Subcutaneous adipose tissue (tissue), 4 donors: ENCODE results near the gene TFAP2B. TPM values are rescaled to one million over a fixed set of nuclear protein-coding genes. Genes with fewer than 3 reads are reported as not detected.

Experiments
- total RNA-seq, 4 donors: library from RNA; depleted of rRNA; stranded (reverse); fragments of >200 nt; gene quantifications; one replicate each; pipeline ENCODE4 v1.1.0, GENCODE V29; 2016
- TF ChIP-seq, protein P1 (sequence below): fragments of 450-650 bp; IDR thresholded peaks from one replicate; pipeline ENCODE4 v1.5.1; 2016; ENCODE audit warnings: low read depth, mild to moderate bottlenecking, control low read depth, antibody characterized with exemption, moderate library complexity

Gene TFAP2B
- total RNA-seq, 4 donors from 2014 or later = not detected

DNA sequence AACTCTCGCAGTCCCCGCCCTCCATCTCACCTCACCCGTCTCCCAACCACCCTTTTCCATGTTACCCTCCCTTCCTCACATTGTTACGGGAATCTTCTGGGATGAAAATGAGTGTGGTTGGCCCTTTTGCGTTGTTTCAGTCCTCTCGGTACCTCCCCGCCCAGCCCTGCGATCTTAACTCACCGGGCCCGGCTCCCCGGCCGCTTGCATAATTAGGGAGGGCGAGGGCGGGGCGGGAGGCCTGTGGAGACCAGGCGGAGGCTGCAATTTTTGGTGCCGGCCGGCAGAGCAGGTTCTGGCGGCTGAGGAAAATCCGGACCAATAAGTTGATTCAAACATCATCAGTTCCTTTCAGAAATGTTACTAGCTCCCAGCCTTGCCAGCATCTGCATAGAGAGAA, 25.2 kb downstream of the TFAP2B start:
- TF ChIP-seq, protein P1, sequence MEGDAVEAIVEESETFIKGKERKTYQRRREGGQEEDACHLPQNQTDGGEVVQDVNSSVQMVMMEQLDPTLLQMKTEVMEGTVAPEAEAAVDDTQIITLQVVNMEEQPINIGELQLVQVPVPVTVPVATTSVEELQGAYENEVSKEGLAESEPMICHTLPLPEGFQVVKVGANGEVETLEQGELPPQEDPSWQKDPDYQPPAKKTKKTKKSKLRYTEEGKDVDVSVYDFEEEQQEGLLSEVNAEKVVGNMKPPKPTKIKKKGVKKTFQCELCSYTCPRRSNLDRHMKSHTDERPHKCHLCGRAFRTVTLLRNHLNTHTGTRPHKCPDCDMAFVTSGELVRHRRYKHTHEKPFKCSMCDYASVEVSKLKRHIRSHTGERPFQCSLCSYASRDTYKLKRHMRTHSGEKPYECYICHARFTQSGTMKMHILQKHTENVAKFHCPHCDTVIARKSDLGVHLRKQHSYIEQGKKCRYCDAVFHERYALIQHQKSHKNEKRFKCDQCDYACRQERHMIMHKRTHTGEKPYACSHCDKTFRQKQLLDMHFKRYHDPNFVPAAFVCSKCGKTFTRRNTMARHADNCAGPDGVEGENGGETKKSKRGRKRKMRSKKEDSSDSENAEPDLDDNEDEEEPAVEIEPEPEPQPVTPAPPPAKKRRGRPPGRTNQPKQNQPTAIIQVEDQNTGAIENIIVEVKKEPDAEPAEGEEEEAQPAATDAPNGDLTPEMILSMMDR = no peak

DNA sequence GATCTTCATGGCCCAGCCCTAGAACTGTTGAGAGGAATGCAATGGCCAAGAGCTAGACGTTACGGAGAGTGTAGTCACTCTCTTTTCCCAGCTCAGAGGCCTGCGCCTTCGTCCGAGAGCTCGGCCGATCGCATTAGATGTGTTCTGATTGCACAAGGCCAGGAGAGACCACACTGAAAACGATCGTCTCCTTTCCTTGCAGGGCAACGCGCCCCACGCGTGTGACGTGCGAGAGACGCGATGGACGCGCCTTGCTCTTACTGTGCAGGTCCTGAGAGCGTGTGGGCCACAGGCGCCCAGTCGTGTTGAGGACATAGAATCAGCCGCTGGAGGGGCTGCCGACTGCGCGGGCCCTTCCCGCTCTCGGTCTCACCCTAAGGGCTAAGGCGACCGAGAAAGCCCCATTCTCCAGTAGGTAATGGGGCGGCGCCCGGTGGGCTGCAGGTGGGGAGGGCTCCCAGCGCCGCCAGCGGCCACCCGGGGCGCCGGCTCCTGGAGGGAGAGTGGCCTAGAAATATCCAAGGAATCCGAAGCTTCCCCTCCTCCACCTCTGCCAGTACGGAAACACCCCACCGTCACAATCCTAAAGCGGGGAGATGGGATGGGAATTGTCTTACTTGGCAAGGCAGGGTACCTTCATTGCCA, 26.9 kb downstream of the TFAP2B start:
- TF ChIP-seq, protein P1 = no peak

DNA sequence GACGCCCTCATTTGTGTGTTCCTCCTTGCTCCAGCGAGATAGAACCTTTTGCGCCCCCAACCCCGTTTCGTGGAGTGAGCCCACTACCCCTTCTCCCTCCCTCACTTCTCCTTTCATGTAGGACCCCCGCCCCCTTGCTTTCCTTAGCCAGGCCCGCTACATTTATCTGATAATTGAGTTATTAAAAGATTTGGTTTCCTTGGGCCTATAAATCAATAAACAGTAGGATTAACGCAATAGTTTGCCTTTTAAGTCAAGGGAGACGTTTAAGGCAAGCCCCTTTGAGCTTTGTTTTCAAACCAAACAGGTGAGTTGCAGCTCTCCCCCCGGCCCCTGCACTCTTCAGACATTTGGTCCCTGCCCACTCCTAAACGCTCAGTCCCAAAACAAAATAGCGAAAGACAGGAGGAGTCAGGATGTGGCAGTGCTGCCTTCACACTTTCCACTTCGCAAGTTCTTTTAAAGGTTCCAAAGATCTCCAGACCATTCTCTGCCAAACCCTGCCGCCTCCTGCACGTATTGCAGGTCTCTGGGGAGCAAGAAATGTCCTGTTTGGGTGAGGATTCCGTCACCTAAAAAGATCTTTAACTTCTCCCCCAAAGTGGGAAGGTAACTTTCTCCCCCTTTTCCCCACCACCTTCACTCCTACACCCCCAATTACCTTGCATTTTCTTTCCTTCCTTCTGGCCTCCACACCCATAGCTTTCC, 27.6 kb downstream of the TFAP2B start:
- TF ChIP-seq, protein P1 = no peak

DNA sequence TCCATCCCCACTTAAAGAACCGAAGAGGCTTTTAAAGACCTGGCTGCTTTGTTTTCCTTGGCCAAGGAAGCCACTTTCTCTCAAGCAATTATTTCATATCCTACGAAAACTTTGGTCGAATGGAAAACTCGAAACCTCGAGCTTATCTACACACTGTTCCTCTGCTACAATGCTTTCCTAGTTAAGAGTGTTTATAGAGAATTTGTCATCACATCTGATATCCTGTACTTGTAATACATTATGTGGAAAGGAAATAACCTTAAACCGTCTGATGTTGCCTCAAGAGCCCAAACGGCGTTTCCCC, 28.1 kb downstream of the TFAP2B start:
- TF ChIP-seq, protein P1 = no peak

DNA sequence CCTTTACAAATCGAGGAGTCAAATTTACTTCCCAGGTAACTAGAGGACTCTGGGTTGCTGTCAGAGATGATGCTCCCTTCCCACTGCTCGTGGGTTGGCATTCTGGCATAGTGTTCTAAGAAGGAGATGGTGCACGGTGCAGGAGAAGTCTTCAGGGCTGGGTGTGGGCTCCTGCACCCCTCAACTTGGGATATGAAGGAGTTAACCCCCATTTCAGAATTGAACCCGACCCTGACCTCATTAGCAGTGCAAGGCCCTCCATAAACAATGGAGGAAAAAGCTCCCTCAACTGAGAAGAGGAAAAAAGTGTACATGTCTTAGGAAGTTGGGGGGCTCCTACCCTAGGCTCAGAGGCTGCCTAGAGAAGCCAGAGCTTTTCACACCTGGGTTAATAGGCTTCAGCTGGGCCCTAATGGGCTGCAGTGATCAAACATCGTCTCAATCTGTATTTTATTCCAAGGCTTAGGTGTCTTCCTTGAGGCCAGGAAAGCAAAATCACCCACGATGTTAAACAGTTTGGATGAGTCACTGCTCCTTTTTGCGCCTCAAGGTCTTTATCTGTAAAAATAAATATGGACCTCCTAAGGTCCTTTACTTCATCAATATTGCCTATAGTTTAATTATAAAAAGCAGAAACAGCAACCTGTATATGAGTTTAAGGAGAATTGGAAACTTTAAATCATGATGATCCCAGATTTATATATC, 29.4 kb downstream of the TFAP2B start:
- TF ChIP-seq, protein P1 = no peak

DNA sequence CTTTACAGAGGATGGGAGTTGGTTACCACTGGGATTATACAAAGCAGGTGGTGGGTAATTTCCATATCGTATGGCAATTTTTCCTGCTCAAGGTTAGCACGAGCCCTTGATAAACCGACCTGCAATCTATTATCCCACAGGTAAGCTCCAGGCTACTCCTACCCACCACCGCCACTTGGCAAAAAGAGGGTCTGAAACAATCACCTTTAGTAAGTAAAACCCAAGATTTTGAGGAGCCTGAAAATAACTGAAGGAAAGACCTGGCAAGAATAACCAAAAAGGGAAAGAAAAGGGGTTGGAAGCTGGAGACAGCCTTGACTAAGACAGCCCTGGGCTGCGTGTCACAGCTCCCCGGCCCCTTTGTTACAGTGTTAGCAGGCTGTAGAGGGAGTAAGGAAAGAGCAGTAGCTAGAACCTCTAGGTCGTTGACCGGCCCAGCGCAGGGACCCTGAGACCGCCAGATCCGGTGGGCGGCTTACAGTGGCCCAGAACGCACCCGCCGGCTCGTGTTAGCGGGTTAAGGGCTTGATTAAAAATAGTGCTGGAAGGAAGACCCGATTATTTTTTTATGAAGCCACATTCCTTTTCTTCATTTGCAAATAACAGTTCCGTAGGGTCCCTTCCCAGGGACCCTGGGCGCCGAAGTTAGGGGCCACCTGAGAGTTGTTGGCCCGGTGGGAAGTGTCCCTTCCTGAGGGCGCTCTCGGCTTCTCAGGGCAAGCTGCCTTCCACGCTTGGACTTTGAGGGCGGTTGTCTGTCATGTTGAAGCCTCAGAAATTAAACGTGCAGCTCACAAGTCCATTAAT, 30.5 kb downstream of the TFAP2B start:
- TF ChIP-seq, protein P1 = no peak

DNA sequence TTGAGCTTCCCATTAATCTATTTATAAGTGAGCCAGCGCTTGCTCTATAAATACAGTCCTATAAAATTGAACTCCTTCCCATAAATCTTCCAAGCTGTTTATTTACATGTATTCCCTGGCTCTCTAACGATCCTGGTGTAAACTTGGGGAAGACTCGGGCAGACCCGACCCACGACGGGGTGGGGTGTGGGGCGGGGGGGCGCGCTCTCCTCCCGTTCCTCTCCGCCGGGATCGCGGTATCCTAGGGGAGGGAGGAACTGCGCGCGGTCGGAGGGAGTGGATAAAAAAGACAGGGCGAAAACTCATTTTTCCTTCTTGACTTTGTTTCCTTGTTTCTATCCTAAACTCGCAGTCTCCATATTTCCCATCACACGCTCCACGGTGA, 31.1 kb downstream of the TFAP2B start:
- TF ChIP-seq, protein P1 = no peak
